NCI-H82 treated with DMSO at 0.1 percent for 48 hours (cell line): Measurements from ENCODE around the gene KCNJ18.
"Not testable (repeated sequence)": the region's sequence is repeated elsewhere in the genome, so short reads cannot be mapped to it uniquely, and the experiment has no call there.

Experiments
- DNase-seq: peaks from one replicate; lab custom pipeline; 2025; ENCODE audit not compliant: unreplicated experiment; lab: John Stamatoyannopoulos, UW

Gene KCNJ18

DNA sequence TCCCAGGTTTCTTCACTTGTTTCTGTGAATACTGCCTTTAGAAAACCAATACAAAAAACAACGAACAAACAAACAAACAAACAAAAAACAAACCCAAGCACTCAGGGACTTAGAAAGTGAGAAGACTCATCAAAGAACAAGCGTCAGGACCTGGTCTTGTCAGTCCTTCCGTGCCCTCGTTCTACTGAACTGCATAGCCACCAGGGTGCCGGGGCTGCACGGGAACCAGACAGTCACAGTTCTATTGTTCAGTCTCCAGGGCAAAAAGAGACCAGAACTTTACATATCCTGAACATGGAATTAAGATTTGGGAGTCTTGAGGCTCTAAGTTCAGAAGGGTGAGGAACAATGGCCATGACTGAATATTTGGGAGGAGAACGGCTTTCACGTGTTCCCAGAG is 28.2 kb downstream of the KCNJ18 start:
- DNase-seq = not testable (repeated sequence)

- not testable (repeated sequence) for DNase-seq
Observed at GRCh38 chr17:21722268-21722667, 29.9 kb downstream of the KCNJ18 start.

DNA sequence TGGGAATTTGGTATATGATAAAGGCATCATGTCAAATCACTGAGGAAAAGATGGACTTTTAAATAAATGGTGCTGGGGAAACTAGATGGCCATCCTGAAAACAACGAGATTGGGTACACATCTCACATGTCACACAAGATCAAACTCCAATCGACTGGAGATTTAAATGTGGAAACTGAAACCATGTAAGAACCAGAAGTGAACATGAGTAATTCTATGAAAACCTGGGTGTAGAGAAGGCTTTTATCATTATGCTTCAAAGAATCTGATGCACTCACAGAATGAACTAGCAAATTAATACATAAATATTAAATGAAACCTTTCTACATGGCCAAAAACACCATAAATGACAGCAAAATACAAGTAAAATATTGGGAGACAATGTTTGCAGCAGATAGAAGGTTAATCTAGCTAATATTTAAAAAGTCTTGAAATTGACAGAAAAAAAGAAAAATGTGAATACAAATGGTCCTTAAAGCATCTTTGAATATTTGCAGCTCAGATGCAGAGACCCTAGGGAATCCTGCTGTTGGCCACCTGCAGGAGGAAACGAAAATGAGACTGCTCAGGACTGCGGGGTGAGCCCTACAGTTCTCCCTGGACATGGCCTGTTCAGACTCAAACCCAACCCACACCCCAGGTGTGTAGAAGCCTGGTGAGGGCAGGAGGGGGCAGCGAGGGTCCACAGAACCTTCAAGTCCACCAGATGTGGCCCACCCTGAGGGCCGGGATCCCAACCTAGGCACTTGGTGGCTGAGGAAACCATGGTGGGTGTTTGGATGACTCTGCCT is 32.1 kb downstream of the KCNJ18 start:
- DNase-seq = not testable (repeated sequence)

- DNase-seq = not testable (repeated sequence)
Observed at GRCh38 chr17:21731076-21731475, 38.8 kb downstream of the KCNJ18 start.

- not testable (repeated sequence) for DNase-seq
Observed at GRCh38 chr17:21733931-21734330, 41.6 kb downstream of the KCNJ18 start.

GRCh38 chr17:21735814-21736213 is 43.5 kb downstream of the KCNJ18 start:
- DNase-seq = not testable (repeated sequence)

DNA sequence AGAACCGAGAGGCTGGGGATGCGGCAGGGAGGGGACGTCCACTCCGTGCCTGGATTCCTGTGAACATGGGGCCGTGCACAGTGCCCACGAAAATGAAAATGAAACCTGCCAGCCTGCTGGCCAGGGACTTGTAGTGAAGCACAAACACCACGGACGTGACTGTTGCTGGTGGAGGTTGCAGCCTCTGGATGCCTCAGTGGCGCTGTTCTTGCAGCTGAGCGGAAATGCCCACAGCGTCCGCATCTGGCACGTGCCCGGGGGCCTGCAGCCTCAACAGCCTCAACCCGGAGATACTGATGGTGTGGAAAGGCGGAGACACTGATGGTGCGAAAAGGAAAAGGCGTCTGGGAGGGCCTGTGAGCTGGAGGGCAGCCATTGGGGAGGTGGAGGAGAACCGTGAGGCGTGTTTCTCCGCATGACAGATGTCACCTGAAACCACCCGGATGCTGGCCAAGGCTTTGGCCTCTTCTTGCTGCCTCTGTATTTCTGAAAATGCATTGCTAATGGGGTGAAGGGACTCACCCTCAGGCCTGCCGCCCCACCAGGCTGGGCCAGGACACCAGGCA is 44.8 kb downstream of the KCNJ18 start:
- not testable (repeated sequence) for DNase-seq

DNA sequence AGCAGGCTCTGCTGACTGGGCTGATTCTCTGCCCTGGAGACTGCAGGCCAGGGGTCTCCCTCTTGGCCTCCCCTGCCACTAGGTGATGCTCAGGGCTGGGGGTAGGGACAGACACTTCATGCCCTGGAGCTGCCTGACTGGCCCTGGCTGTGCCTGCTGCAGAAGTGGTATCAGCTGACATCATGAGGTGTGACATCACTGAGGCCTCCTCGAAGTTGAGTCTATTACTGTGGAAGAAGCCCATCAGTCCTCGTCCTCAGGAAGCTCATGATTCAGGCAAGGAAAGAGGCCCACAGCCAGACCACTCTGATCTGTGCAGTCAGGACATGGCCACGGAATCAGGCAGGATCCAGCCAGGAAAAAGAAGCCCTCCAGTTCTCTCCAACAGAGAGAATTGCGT is 45.9 kb downstream of the KCNJ18 start:
- not testable (repeated sequence) for DNase-seq

DNA sequence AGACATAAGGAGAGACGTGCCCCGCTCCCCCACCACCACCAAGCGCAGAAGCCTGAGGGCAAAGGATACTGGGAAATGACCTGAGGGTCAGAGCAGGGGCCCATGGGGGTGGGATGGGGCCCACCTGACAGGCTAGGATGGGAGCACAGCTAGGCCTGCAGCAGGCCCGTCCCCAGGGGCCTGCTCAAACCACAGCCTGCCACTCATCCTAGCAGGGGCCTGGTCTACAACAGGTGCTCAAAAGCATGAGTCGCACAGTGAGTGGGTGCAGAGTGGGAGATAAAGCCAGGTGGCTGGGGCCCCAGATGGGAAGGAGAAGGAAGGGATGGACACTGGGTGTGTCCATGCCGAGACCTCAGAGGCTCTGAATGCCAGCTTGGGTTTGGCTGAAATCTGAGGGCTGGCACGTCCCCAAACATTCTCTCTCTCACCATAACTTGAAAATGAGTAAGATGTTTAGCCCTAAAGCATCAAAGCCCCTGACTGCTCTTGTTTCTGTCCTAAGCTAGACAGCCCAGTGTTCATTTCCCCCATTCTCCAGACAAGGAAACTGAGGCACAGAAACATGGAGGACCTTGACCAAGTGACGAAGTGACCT is 46.7 kb downstream of the KCNJ18 start:
- not testable (repeated sequence) for DNase-seq

- not testable (repeated sequence) for DNase-seq
Observed at GRCh38 chr17:21739485-21739884, 47.2 kb downstream of the KCNJ18 start.

- not testable (repeated sequence) for DNase-seq
Observed at GRCh38 chr17:21740836-21741235, 48.5 kb downstream of the KCNJ18 start.

DNA sequence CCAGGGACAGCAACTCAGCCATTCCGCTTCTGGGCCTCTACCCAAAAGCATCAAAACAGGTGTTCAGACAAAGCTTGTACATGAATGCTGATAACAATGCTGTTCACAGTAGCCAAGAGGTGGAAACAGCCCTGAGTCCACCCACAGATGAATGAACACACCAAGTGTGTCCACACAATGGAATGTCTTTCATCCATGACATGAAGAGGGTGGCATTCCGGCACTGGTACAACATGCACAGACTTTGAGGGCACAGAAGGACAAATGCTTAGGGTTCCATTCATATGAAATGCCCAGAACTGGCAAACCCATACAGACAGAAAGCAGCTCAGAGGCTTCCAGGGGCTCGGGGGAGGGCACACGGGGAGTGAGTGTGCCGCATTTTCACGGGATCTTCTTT is 49.2 kb downstream of the KCNJ18 start:
- DNase-seq = not testable (repeated sequence)

GRCh38 chr17:21742326-21742725 is 50.0 kb downstream of the KCNJ18 start:
- no peak for DNase-seq

DNA sequence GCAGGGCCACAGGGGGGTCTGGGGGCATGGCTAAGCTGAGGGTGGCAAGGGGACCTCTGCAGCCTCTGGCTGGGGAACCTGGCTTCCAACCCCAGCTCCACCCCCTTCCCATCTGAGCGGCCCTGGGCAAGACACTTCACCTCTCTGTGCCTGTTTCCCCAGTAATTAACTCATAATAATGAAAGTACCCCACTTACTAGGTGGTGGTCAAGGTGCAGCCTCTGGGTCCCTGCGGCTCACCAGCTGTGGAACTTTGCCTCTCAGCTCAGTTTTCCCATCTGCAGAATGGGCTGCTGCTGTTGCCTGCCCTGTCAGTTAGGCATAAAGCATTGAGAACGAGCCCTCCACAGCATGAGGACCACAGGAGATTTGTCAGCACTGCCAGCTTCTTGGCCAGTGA is 51.8 kb downstream of the KCNJ18 start:
- not testable (repeated sequence) for DNase-seq

- DNase-seq = not testable (repeated sequence)
Observed at GRCh38 chr17:21744621-21745020, 52.3 kb downstream of the KCNJ18 start.

DNA sequence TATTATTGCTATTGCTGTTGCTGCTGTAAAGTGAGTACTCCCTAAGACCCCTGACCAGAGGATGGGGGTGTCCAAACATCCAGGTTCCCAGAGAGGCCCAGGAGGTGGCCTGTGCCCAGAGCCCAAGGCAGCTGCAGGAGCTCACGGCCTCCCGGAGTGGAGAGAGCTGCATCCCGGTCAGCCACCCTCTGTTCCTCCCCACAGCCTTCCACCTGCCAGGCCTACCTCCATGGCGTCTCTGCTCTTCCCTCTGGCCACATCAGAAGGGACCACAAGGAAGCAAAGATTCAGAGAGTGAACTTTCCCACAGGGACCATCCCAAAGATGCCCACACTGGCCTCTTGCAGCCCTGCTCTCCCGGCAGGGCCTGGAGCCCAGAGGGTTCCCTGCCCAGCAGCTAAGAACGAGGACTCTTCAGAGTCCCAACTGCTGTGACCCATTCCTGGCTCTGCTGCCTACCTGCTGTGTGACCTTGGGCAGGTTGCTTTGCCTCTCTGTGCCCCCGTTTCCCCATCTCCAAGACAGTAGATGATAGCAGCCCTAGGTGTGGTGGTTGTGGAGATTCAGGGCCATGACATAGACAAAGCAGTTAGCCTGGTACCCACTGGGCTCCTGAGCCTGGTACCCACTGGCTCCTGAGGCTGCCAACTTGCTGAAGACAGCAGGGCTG is 53.2 kb downstream of the KCNJ18 start:
- not testable (repeated sequence) for DNase-seq

- not testable (repeated sequence) for DNase-seq
Observed at GRCh38 chr17:21746415-21746814, 54.1 kb downstream of the KCNJ18 start.

- DNase-seq = not testable (repeated sequence)
Observed at GRCh38 chr17:21747195-21747915, 55.0 kb downstream of the KCNJ18 start.

DNA sequence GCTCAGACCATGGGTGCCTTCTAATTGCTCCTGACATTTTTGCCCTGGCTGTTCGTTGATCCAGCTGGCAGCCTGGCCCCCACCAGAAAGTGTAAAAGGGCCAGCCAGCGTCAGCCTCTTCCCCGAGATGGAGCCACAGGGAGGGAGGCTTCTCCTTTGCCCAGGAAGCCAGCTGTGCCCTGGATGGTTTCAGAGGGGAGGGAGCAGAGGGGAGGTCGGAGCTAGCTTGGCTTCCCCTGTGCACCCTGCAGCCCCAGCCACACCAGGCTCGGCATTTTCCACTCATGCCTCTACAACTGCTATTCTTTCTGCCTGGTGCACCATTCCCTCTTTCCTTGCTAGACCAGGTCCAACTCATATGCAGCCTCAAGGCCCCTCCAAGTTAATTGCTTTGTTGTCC is 56.4 kb downstream of the KCNJ18 start:
- DNase-seq = not testable (repeated sequence)

DNA sequence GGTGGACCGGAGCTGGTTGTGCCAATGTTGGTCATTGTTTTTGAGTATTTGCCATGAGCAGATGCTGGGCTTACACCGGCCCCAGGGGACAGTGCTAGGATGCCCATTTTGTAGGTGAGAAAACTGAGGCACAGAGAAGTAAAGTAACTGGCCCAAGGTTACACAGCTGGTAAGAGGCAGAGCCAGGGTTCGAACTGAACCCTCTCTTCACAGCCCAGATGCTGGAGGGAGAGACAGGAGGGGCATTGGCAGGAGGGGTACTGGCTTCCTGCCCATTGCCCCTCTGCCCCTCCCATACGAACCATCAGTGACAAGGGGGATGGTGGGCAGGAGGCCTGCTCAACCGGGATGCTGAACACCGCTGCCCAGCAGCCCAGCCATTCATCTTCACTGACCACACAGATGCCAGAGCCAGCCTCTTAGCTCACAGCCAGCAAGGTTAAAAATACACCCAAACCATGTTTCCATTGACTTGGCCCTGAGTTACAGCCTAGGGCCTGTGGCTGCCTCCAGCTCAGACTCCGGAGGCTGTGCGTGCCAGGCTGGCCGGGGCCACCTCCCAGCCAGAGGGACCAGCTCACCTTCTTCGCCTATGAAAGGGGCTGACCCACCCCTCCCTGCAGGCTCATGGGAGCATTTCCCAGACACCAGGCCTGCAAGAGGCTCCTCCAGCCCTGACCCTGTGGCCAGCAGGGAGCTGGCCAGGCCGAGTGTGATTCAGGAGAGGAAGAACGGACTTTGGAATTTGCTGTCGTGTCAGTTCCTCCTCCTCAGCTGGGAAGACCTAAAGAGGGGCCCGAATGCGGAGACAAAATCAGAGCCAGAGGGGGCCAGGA is 57.6 kb downstream of the KCNJ18 start:
- DNase-seq = not testable (repeated sequence)
